Right forelimb (tissue), 1 donor: ENCODE data around the gene CACNA1G.

Experiments used
- DNase-seq: peaks from one replicate; pipeline ENCODE4 v3.0.0-alpha.2; 2018

The CACNA1G gene

DNA sequence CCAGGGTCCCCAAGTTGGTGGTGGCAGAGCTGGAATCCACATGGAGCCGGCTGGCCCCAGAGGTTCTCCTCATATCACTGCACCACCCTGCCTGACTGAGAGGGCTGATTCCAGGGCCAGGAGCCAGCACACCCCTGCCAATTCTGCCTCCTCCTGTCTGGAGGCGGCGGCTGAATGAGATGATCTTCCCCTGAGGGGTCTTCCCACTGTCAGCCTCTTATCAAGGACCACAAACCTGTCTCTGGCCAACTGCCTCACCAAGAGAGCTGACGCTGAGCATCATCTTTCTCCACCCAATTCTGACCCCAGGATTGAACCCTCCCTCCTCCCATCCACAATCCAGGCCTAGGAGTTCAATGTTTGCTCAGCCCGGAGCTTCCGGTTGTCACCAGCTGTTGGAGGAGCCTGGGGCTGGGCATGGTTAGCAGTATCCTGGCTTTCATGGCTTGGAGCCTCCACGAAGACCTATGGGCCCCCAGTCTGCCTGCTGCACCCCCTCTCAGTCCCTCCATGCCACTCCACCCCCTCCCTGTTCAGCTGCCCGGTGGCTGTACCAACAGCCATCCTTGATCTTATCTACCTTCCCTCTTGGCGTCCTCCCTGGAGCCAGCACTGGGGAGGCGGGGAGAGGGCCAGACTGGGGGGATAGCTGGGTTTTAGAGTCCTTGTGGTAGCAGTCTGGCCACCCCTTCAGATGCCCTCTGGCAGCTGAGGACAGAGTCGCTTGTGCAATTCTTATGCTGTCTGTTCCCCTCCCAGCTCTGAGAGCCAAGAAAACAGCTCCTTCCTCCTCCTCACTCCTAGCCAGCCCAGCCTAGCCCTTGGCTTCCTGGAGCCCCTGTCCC, 99.7 kb downstream of the CACNA1G start:
- no peak for DNase-seq

GRCh38 chr17:50660887-50661345, 100.4 kb downstream of the CACNA1G start:
- DNase-seq = no peak

DNA sequence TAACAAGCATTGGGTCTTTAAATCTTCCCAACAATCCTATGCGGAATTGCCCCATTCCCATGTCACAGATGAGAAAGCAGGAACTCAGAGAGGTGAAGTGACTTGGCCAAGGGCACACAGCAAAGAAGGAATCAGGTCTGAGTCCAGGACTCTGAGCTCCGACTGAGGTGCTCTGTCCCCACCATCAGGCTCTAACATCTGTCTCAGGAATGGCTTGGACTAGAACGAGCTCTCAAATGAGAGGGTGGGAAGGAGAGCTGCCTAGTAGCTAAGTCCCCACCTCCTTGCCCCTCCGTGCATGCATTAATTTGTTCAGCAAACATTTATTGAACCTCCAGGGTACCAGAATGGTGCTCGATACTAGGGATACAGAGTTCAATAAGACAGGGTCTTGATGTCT, 100.8 kb downstream of the CACNA1G start:
- no peak for DNase-seq

GRCh38 chr17:50661795-50662391, 101.4 kb downstream of the CACNA1G start:
- DNase-seq = no peak

DNA sequence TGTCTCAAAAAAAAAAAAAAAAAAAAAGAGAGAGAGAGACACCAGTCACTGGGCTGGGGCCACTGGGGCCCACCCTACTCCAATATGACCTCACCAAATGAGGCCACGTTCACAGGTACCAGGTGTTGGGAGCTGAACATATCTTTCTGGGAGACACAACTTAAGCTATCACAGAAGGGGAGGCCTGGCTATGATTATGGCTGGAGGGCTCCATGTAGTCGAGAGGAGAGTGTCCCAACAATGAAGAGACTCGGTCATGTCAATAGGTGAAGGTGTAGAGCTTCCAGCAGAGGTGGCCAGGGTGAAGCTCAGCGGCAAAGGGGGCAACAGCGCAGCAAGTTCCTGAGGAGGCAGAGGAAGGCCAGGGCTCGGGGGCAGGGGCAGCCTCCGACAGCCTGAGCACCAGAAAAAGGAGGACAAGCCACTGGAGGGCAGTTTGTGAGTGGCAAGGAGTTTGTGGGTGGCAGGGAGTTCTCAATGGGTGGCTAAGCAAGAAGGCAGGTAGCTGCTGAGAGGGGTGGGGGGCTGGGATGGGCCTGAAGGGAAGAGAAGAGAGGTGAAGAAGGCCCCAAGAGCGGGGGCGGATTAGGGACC, 102.2 kb downstream of the CACNA1G start:
- no peak for DNase-seq

DNA sequence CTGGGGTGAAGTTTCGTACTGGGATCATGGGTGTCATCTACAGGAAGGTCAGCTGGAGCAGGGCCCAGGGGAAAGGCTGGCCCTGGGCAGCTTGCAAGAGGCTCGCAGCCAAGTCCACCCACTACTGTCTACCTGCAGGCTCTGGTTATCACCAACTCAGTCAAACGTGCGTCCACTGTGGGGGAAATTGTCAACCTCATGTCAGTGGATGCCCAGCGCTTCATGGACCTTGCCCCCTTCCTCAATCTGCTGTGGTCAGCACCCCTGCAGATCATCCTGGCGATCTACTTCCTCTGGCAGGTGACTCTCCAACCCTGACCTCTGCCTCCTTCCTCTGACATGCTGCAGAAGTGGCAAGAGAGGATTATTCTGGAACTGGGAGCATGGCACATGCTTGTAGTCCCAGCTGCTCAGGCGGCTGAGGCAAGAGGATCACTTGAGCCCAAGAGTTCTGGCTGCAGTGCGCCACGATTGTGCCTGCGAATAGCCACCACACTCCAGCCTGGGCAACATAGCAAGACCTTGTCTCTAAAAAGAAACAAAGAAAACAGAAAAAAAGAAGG, 103.4 kb downstream of the CACNA1G start:
- no peak for DNase-seq

GRCh38 chr17:50664788-50665458, 104.4 kb downstream of the CACNA1G start:
- DNase-seq = no peak

DNA sequence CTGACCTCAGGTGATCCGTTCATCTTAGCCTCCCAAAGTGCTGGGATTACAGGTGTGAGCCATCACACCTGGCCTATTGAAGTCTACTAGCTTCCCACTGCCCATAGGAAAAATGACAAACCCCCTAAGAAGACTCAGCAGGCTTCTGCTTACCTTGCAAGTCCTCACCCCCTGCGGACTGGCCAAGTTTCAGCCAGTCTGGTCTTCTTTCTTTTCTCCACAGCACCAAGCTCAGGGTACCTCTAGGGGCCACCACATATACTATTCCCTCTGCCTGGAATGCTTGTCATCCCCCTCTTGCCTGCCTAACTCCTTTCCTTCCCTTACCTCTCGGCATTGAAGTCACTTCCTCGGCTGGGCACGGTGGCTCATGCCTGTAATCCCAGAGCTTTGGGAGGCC, 105.3 kb downstream of the CACNA1G start:
- no peak for DNase-seq

GRCh38 chr17:50666316-50666715, 105.8 kb downstream of the CACNA1G start:
- DNase-seq = no peak

GRCh38 chr17:50667259-50668024, 106.9 kb downstream of the CACNA1G start:
- DNase-seq = no peak

GRCh38 chr17:50668025-50668837, 107.7 kb downstream of the CACNA1G start:
- DNase-seq = no peak

DNA sequence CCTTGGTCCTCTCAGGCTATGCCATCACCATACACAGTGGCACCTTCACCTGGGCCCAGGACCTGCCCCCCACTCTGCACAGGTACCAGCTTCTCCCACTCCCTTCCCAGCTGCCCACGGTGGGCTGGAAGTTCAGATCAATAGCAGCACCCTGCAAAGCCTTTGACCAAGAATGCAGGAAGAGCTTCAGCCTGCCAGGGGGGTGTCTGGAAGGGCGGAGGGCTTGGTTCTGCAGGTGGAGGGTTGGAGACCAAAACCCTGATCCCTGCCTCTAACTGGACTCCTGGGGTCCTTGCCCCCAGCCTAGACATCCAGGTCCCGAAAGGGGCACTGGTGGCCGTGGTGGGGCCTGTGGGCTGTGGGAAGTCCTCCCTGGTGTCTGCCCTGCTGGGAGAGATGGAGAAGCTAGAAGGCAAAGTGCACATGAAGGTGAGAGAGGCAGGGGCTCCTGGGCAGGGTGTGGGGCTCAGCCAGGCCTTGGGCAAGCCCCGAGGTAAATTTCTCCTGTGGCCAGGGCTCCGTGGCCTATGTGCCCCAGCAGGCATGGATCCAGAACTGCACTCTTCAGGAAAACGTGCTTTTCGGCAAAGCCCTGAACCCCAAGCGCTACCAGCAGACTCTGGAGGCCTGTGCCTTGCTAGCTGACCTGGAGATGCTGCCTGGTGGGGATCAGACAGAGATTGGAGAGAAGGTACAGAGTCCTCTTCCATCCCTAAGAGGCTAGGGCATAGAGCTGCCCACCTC, 108.5 kb downstream of the CACNA1G start:
- no peak for DNase-seq

DNA sequence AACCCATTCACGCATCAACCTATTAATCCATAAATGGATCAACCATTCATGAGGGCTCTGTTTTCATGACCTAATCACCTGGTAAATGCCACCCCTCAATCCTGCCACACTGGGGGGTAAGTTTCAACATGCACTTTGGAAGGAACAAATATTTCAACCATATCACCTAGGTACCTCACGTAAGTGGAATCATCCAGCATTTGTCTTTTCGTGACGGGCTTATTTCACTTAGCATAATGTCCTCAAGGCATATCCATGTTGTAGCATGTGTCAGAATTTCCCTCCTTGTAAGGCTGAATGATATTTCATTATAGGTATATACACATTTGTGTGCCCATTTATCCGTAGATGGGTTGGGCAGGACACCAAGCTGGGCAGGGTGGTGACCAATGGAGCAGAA, 111.6 kb downstream of the CACNA1G start:
- DNase-seq = no peak

- no peak for DNase-seq
Observed at GRCh38 chr17:50672831-50673551, 112.5 kb downstream of the CACNA1G start.

- no peak for DNase-seq
Observed at GRCh38 chr17:50675190-50675589, 114.7 kb downstream of the CACNA1G start.

GRCh38 chr17:50675627-50676026, 115.1 kb downstream of the CACNA1G start:
- DNase-seq = no peak

DNA sequence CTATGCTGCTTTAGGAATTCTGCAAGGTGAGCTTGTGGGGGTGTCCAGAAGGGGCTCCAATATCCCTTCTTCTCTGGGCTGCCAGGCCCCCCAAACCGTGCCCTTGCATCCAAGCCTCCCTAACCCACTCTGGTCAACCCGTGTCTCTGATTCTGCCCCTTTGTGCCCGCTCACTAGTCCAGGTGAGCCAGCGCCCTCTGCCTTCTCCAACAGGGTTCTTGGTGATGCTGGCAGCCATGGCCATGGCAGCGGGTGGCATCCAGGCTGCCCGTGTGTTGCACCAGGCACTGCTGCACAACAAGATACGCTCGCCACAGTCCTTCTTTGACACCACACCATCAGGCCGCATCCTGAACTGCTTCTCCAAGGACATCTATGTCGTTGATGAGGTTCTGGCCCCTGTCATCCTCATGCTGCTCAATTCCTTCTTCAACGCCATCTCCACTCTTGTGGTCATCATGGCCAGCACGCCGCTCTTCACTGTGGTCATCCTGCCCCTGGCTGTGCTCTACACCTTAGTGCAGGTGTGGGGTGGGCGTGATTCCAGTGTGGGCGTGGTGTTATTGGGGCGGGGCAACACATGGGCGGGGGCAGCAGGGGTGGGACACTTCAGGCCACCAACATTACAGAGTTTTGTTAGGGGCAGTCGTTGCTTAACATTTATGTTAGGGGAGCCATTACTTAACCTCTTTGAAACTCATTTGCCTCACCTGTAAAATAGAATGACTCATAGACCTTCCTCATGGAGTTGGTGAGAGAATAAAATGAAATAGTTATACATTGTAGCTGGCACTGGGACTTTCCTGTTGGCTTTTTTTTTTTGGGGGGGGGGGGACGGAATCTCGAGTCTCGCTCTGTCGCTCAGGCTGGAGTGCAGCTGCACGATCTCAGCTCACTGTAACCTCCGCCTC, 115.8 kb downstream of the CACNA1G start:
- DNase-seq = no peak
